B cell (primary cell): ENCODE measurements around the gene ASPSCR1. TPM values are rescaled to one million over a fixed set of nuclear protein-coding genes. Genes with fewer than 3 reads are reported as not detected.

Source experiments
- ATAC-seq: fragments of 200-7000 bp; cut with Tn5 transposase; one replicate; pipeline ENCODE4 v1.10.0; 2021; ENCODE audit warnings: low read depth, mild to moderate bottlenecking, moderate number of reproducible peaks, moderate library complexity
- CTCF ChIA-PET: fragments of 350-600 bp; sonication (Branson Sonifier 250); formaldehyde crosslinking; loops from one replicate; lab custom pipeline; 2021; ENCODE audit warnings: antibody characterized with exemption, inconsistent platforms; lab: Charles Lee
- POLR2A ChIA-PET: fragments of 350-600 bp; sonication (Branson Sonifier 250); formaldehyde crosslinking; loops from one replicate; lab custom pipeline; 2021; ENCODE audit warnings: antibody characterized with exemption; lab: Charles Lee
- DNase-seq: peaks from one replicate; pipeline ENCODE4 v3.0.0; 2013
- H2AFZ ChIP-seq: 2 replicates; pipeline ENCODE4 v1.6.1; 2012; ENCODE audit warnings: mild to moderate bottlenecking, low read depth, low read length; ENCODE audit not compliant: insufficient read depth, poor library complexity, severe bottlenecking
- H3K27ac ChIP-seq, 2 donors: 1 replicate in 1 of 2; 2 replicates in 1 of 2; pipeline ENCODE4 v1.5.1; 2012 to 2013; ENCODE audit warnings: low read length in 2 of 2, mild to moderate bottlenecking in 2 of 2, moderate library complexity in 1 of 2
- H3K27me3 ChIP-seq, 4 experiments: fragments of 200-600 bp in 1 of 4; sonication (generic) in 1 of 4; replicated peaks in 1 of 4; 1 replicate in 2 of 4; 2 replicates in 2 of 4; pipeline versions ENCODE4 v1.6.1 to v1.7.0; 2013 to 2016; ENCODE audit warnings: low read length in 3 of 4, mild to moderate bottlenecking in 2 of 4, mixed read lengths in 1 of 4, moderate library complexity in 1 of 4; ENCODE audit not compliant: insufficient read depth in 4 of 4, control insufficient read depth in 3 of 4; ENCODE audit errors: control extremely low read depth in 1 of 4
- H3K36me3 ChIP-seq, 2 experiments: replicated peaks in 1 of 2; 1 replicate in 1 of 2; 2 replicates in 1 of 2; pipeline versions ENCODE4 v1.6.1 to v1.7.1; 2013; ENCODE audit warnings: low read length in 1 of 2; ENCODE audit not compliant: insufficient read depth in 2 of 2, control insufficient read depth in 1 of 2; ENCODE audit errors: control extremely low read depth in 1 of 2, extremely low read depth in 1 of 2
- H3K4me1 ChIP-seq, 2 donors: fragments of 200-600 bp in 1 of 2; sonication (generic) in 1 of 2; 1 replicate in 1 of 2; 2 replicates in 1 of 2; pipeline versions ENCODE4 v1.5.1 to v1.6.1; 2013 to 2017; ENCODE audit warnings: low read length in 2 of 2; ENCODE audit not compliant: control insufficient read depth in 2 of 2, insufficient read depth in 2 of 2
- H3K4me2 ChIP-seq: replicated peaks from 2 replicates; pipeline ENCODE3; 2012; ENCODE audit warnings: mild to moderate bottlenecking, low read depth, low read length; ENCODE audit not compliant: poor library complexity, severe bottlenecking
- H3K4me3 ChIP-seq, 5 experiments: fragments of 200-600 bp in 1 of 5; sonication (generic) in 1 of 5; 1 replicate in 3 of 5; 2 replicates in 2 of 5; pipeline versions ENCODE4 v1.5.1 to v1.7.0; 2011 to 2016; ENCODE audit warnings: low read length in 4 of 5, mild to moderate bottlenecking in 4 of 5, low read depth in 2 of 5, control low read depth in 1 of 5, moderate library complexity in 1 of 5; ENCODE audit not compliant: insufficient read depth in 1 of 5; ENCODE audit errors: control extremely low read depth in 1 of 5, extremely low read depth in 1 of 5
- H3K79me2 ChIP-seq: fragments of 200-600 bp; sonication (generic); one replicate; pipeline ENCODE4 v1.6.0; 2016; ENCODE audit warnings: low read length; ENCODE audit not compliant: control insufficient read depth, insufficient read depth
- H3K9ac ChIP-seq: fragments of 200-600 bp; sonication (generic); 2 replicates; pipeline ENCODE4 v1.6.1; 2017; ENCODE audit warnings: mild to moderate bottlenecking, low read length, moderate library complexity
- H3K9me3 ChIP-seq, 3 donors: one replicate each; pipeline versions ENCODE4 v1.6.1 to v1.7.1; 2013; ENCODE audit warnings: low read length in 2 of 3; ENCODE audit not compliant: control insufficient read depth in 2 of 3, insufficient read depth in 1 of 3; ENCODE audit errors: control extremely low read depth in 1 of 3
- H4K20me1 ChIP-seq: 2 replicates; pipeline ENCODE4 v1.6.0; 2012; ENCODE audit warnings: mild to moderate bottlenecking, low read length; ENCODE audit not compliant: insufficient read depth, control insufficient read depth, poor library complexity, severe bottlenecking
- H3K27ac Mint-ChIP-seq: one replicate; pipeline ENCODE4 v1.8.0; 2021; ENCODE audit warnings: mixed read lengths
- H3K27me3 Mint-ChIP-seq: one replicate; pipeline ENCODE4 v1.8.0; 2021; ENCODE audit warnings: mixed read lengths
- H3K4me1 Mint-ChIP-seq: one replicate; pipeline ENCODE4 v1.8.0; 2021; ENCODE audit warnings: mixed read lengths
- H3K4me3 Mint-ChIP-seq: one replicate; pipeline ENCODE4 v1.8.0; 2021; ENCODE audit warnings: mixed read lengths
- H3K9me3 Mint-ChIP-seq: one replicate; pipeline ENCODE4 v1.8.0; 2022; ENCODE audit warnings: mixed read lengths; ENCODE audit not compliant: insufficient read depth
- EZH2 ChIP-seq: IDR thresholded peaks from 2 replicates; pipeline ENCODE4 v1.6.1; 2012; ENCODE audit warnings: borderline replicate concordance, low read depth, mild to moderate bottlenecking, moderate library complexity, low read length; ENCODE audit not compliant: insufficient read depth, poor library complexity, severe bottlenecking
- WGBS: methylation state at CpG from one replicate; pipeline ENCODE4 v1.1.5; 2013; ENCODE audit warnings: missing lambda C conversion rate; ENCODE audit not compliant: insufficient coverage; 5-methylcytosine and 5-hydroxymethylcytosine counted together
- intact Hi-C: fragments of 100-400 bp; cut with micrococcal nuclease; formaldehyde crosslinking; loops from one replicate; pipeline ENCODE4 v1.10.0; 2022
- polyA plus RNA-seq: library from polyadenylated mRNA; depleted of rRNA; stranded (reverse); fragments of >200 nt; gene quantifications from 2 replicates; pipeline ENCODE4 v1.2.3, GENCODE V29; 2012
- total RNA-seq, 2 donors: library from RNA; stranded (reverse); fragments of 120-200 nt in 1 of 2; gene quantifications; 1 replicate in 1 of 2; 2 replicates in 1 of 2; pipeline versions ENCODE4 v1.2.3 to v1.2.4, GENCODE V29; 2013 to 2022
- TF ChIP-seq, protein P1 (sequence below): fragments of 200-600 bp; IDR thresholded peaks from one replicate; pipeline ENCODE4 v1.8.0; 2022; ENCODE audit warnings: antibody characterized with exemption, mild to moderate bottlenecking

Gene ASPSCR1
- total and polyA plus RNA-seq, 2 donors (not counting 1 experiment from before 2014, with no cell fraction given), result 34.0 to 46.7 TPM

DNA sequence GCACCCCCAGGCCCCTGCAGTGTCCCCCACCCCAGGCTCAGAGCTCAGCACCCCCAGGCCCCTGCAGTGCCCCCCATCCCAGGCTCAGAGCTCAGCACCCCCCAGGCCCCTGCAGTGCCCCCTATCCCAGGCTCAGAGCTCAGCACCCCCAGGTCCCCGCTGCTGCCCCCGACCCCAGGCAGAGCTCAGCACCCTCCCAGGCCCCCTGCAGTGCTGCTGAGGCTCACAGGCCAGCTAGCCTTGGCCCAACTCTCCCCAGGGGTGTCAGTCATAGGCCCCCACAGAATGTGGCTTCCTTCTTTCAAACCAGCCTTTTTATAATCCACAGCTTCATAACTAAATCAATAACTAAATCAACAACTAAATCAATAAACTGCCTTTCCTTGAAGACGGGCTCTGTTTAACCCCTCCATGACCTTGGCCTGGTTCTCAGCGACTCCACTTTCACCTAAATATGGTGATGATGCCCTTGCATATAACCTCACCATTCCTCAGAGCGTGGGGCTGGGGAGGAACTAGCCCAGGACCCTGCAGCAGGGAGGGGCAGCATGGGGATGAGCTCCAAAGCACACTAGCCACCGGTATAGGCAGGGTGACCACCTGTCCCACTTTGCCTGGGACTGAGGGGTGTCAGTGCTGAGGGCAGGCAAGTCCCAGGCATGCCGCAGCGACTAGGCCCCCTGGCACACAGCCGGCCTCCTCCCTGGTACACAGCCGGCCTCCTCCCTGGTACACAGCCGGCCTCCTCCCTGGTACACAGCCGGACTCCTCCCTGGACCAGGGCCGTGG lies 21.5 kb upstream of the ASPSCR1 start:
- Mint-ChIP-seq H3K27me3 (peaks cover 15% of the 10 kb centered on the region), H3K9me3 (no peaks in the 10 kb centered on the region), H3K4me3 (no peak overlapping the region), H3K4me1 (peaks cover 1% of the 10 kb centered on the region), H3K27ac (no peak overlapping the region)
- H3K4me3 ChIP-seq, result no peak overlapping the region
- no peak for TF ChIP-seq EZH2
- TF ChIP-seq, protein P1, sequence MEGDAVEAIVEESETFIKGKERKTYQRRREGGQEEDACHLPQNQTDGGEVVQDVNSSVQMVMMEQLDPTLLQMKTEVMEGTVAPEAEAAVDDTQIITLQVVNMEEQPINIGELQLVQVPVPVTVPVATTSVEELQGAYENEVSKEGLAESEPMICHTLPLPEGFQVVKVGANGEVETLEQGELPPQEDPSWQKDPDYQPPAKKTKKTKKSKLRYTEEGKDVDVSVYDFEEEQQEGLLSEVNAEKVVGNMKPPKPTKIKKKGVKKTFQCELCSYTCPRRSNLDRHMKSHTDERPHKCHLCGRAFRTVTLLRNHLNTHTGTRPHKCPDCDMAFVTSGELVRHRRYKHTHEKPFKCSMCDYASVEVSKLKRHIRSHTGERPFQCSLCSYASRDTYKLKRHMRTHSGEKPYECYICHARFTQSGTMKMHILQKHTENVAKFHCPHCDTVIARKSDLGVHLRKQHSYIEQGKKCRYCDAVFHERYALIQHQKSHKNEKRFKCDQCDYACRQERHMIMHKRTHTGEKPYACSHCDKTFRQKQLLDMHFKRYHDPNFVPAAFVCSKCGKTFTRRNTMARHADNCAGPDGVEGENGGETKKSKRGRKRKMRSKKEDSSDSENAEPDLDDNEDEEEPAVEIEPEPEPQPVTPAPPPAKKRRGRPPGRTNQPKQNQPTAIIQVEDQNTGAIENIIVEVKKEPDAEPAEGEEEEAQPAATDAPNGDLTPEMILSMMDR, result no peak
- no peaks in the 10 kb centered on the region for H3K79me2 ChIP-seq
- peaks cover 15 to 16% of the 10 kb centered on the region in 2 donors for H3K4me1 ChIP-seq
- H3K9me3 ChIP-seq, result peaks cover 0 to 10% (median 0%) of the 10 kb centered on the region in 3 donors
- no peak overlapping the region for H3K4me2 ChIP-seq
- WGBS, result 94% methylated on average over 11 of the region's 13 CpGs
- H3K36me3 ChIP-seq, result no peaks in the 10 kb centered on the region
- no peaks in the 10 kb centered on the region for H4K20me1 ChIP-seq
- peaks cover 0 to 53% (median 26%) of the 10 kb centered on the region in 4 experiments for H3K27me3 ChIP-seq
- H3K27ac ChIP-seq, result no peak overlapping the region
- DNase-seq (no peak), ATAC-seq (no peak)
- ChIA-PET POLR2A (no interaction called here), CTCF (interaction anchor here (1.1 to 1.3 kb wide), 2 partner anchors 11 to 198 kb away, joined by 4 read pairs; no protein-coding TSS in a partner anchor)
- intact Hi-C loops, result no loop called here
- H3K9ac ChIP-seq, result no peak overlapping the region
- H2AFZ ChIP-seq, result no peak overlapping the region
